NAMALWA (cell line): Measurements from ENCODE around the gene LAMA3.

ENCODE experiments used
- DNase-seq: peaks from one replicate; pipeline ENCODE4 v3.0.0-alpha.2; 2015; ENCODE audit warnings: low spot score

Gene LAMA3

GRCh38 chr18:24000613-24001490 lies 311.6 kb downstream of the LAMA3 start:
- DNase-seq: no peak

GRCh38 chr18:24002479-24002878 lies 313.2 kb downstream of the LAMA3 start:
- DNase-seq: no peak

GRCh38 chr18:24003288-24003687 lies 314.0 kb downstream of the LAMA3 start:
- no peak for DNase-seq

- no peak for DNase-seq
Observed at GRCh38 chr18:24003903-24004640, 314.8 kb downstream of the LAMA3 start.
